K562 (cell line): ENCODE measurements around the gene HEMK1. TPM values are rescaled to one million over a fixed set of nuclear protein-coding genes. Genes with fewer than 3 reads are reported as not detected.
A peak's percentile ranks its signal among the peaks of the same experiment; 100 is the strongest.

Source experiments
- ADNP ChIP-seq: fragments of 200-800 bp; sonication (Bioruptor generic); IDR thresholded peaks from 2 replicates; pipeline ENCODE4 v1.6.1; 2016; ENCODE audit warnings: missing genetic modification characterization, missing compliant biosample characterization
- BCL6 ChIP-seq: fragments of 250-450 bp; sonication (Bioruptor Pico); IDR thresholded peaks from 2 replicates; pipeline ENCODE4 v1.4.0; 2020
- ETV1 ChIP-seq: fragments of 450-650 bp; conservative IDR thresholded peaks from 2 replicates; pipeline ENCODE4 v1.6.1; 2016; ENCODE audit warnings: missing genetic modification characterization, control low read depth, low read depth, missing compliant biosample characterization
- GATAD2A ChIP-seq: fragments of 450-650 bp; IDR thresholded peaks from 2 replicates; pipeline ENCODE4 v1.6.1; 2017
- HMG20A ChIP-seq: fragments of 450-650 bp; formaldehyde crosslinking; conservative IDR thresholded peaks from 2 replicates; pipeline ENCODE4 v1.4.0; 2020; ENCODE audit warnings: mild to moderate bottlenecking, mixed read lengths
- MEF2D ChIP-seq: conservative IDR thresholded peaks from 2 replicates; pipeline ENCODE4 v1.6.1; 2016; ENCODE audit warnings: low read depth, missing genetic modification characterization, missing compliant biosample characterization
- NR2C2 ChIP-seq, 2 experiments: fragments of 200-800 bp in 1 of 2; sonication (Bioruptor generic) in 1 of 2; sonication (generic) in 1 of 2; formaldehyde crosslinking in 1 of 2; IDR thresholded peaks; 2 replicates each; pipeline versions ENCODE4 v1.6.1 to v1.8.0; 2016 to 2022; ENCODE audit warnings: mild to moderate bottlenecking in 1 of 2, missing compliant biosample characterization in 1 of 2, missing genetic modification characterization in 1 of 2, missing genetic modification reagents in 1 of 2
- NR4A1 ChIP-seq, 2 experiments: fragments of 250-450 bp in 1 of 2; fragments of 450-650 bp in 1 of 2; sonication (Bioruptor Pico) in 1 of 2; IDR thresholded peaks; 2 replicates each; pipeline versions ENCODE4 v1.4.0 to v1.6.1; 2016 to 2020; ENCODE audit warnings: mild to moderate bottlenecking in 2 of 2, missing compliant biosample characterization in 1 of 2, missing genetic modification characterization in 1 of 2, moderate library complexity in 1 of 2
- POLR2B ChIP-seq: fragments of 450-650 bp; IDR thresholded peaks from 2 replicates; pipeline ENCODE4 v1.6.1; 2018; ENCODE audit warnings: low read depth; ENCODE audit not compliant: partially characterized antibody
- POLR3A ChIP-seq: IDR thresholded peaks from 2 replicates; pipeline ENCODE4 v1.6.1; 2011; ENCODE audit warnings: borderline replicate concordance, mild to moderate bottlenecking, moderate library complexity; ENCODE audit not compliant: insufficient read length, insufficient read depth; ENCODE audit errors: extremely low read depth
- SMAD4 ChIP-seq: fragments of 250-450 bp; sonication (Bioruptor Pico); conservative IDR thresholded peaks from 2 replicates; pipeline ENCODE4 v1.8.0; 2021; ENCODE audit warnings: inconsistent platforms, mild to moderate bottlenecking, moderate library complexity
- SOX6 ChIP-seq: fragments of 450-650 bp; IDR thresholded peaks from 2 replicates; pipeline ENCODE4 v1.6.1; 2014; ENCODE audit warnings: mild to moderate bottlenecking
- TAF9B ChIP-seq: fragments of 450-650 bp; IDR thresholded peaks from 2 replicates; pipeline ENCODE4 v1.6.1; 2018; ENCODE audit warnings: mild to moderate bottlenecking; ENCODE audit not compliant: partially characterized antibody
- ZNF263 ChIP-seq: sonication (generic); formaldehyde crosslinking; IDR thresholded peaks from 2 replicates; pipeline ENCODE4 v1.8.0; 2022; ENCODE audit warnings: mild to moderate bottlenecking, missing genetic modification reagents, borderline replicate concordance
- ZNF316 ChIP-seq: fragments of 450-650 bp; IDR thresholded peaks from 2 replicates; pipeline ENCODE4 v1.6.1; 2016
- ZNF583 ChIP-seq: fragments of 250-450 bp; sonication (Bioruptor Pico); IDR thresholded peaks from 2 replicates; pipeline ENCODE4 v1.4.0; 2020
- ZNF589 ChIP-seq: fragments of 200-800 bp; sonication (Bioruptor generic); IDR thresholded peaks from 2 replicates; pipeline ENCODE4 v1.6.1; 2016; ENCODE audit warnings: low read depth, missing genetic modification characterization, missing compliant biosample characterization
- ZNF696 ChIP-seq: fragments of 250-450 bp; sonication (Bioruptor Pico); conservative IDR thresholded peaks from 2 replicates; pipeline ENCODE4 v1.4.0; 2020; ENCODE audit warnings: mild to moderate bottlenecking, moderate library complexity
- polyA plus RNA-seq, 8 experiments: library from polyadenylated mRNA; depleted of rRNA in 4 of 8; stranded (reverse) in 5 of 8; unstranded in 3 of 8; fragments of >200 nt; fragmentation: Nextera tagmentation in 2 of 8; fragmentation: Illumina TruSeq in 1 of 8; extraction: Ambion mirVana in 2 of 8; extraction: Trizol in 1 of 8; gene quantifications; 2 replicates each; pipeline versions ENCODE4 v1.2.1 to v1.2.3, GENCODE V29; 2011 to 2014; ENCODE audit warnings: inconsistent platforms in 1 of 8, missing spikeins in 1 of 8
- total RNA-seq, 7 experiments: library from RNA; depleted of rRNA in 6 of 7; stranded (reverse); fragments of >200 nt in 6 of 7; fragmentation: Illumina TruSeq in 2 of 7; extraction: Trizol in 2 of 7; gene quantifications; 2 replicates each; pipeline versions ENCODE4 v1.2.1 to v1.2.3, GENCODE V29; 2011 to 2021; ENCODE audit warnings: low replicate concordance in 1 of 7
- TF ChIP-seq, protein P1 (sequence below): fragments of 450-650 bp; IDR thresholded peaks from 2 replicates; pipeline ENCODE4 v1.6.1; 2014; ENCODE audit warnings: low read depth, mild to moderate bottlenecking, moderate library complexity, borderline replicate concordance
- TF ChIP-seq, protein P2 (sequence below), 2 experiments: fragments of 450-650 bp; IDR thresholded peaks; 2 replicates each; pipeline ENCODE4 v1.6.1; 2016

HEMK1 gene
- total and polyA plus RNA-seq, 9 of the 15 experiments (the other 6 are each of a cell fraction or from before 2014, with no cell fraction given) = 2.0 to 16.8 (median 11.4) TPM

DNA sequence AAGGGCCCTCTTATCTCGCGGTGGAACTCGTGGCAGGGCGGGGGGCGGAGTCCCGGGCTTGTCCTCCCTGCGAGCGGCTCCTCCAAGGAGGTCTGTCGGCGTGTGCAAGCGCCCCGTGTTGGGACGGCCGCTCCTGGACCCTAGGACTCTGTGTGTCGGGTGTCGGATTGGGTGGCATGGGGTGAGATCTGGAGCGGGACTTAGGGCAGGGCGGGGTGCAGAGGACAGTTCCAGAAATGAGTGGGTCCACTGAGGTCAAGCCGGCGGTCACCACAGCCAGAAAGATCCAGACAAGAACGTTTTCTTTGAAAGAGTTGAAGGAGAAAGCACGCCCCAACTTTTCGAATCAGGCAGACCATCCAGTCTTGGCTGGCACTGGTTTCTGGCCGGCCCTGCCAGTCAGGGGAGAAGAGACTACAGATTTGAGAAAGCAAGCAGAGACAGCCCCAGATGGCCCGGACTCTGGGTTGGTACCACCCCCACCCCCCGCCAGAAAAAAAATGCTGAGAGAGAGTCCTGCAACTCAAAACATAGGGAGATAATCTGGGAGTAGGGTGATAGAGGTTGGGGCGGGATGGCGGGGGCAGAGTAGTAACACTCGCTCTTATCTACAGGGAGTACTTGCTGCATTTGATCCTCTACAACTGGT is 43.0 kb downstream of the HEMK1 start (continued):
- TF ChIP-seq SOX6 (peak; percentile 4; the same call in 1 of the 2 replicates), NR2C2 (CRISPR knock-in tag; IDR thresholded peaks at IDR 0.05) (no peak), NR2C2 (tag; IDR thresholded peaks at IDR 0.05) (peak; percentile 55), ADNP (no peak), HMG20A (no peak; the same call in 1 of the 2 replicates), GATAD2A (0 out of 2 replicates have a peak, but pooled peaks have one; percentile 31), POLR2B (peak; percentile 88), ZNF696 (CRISPR knock-in tag) (no peak), ZNF316 (0 out of 2 replicates have a peak, but pooled peaks have one; percentile 5), ZNF589 (CRISPR knock-in tag) (peak; percentile 59; the same call in 1 of the 2 replicates), TAF9B (peak; percentile 40), POLR3A (no peak), NR4A1 (CRISPR knock-in tag; IDR thresholded peaks at IDR 0.05) (no peak; the same call in 1 of the 2 replicates), NR4A1 (tag; IDR thresholded peaks at IDR 0.05) (no peak), ETV1 (no peak), SMAD4 (CRISPR knock-in tag) (no peak), MEF2D (tag) (0 out of 2 replicates have a peak, but pooled peaks have one; percentile 10), BCL6 (CRISPR knock-in tag) (no peak), ZNF583 (no peak), ZNF263 (peak; percentile 82)
- TF ChIP-seq, protein P1, sequence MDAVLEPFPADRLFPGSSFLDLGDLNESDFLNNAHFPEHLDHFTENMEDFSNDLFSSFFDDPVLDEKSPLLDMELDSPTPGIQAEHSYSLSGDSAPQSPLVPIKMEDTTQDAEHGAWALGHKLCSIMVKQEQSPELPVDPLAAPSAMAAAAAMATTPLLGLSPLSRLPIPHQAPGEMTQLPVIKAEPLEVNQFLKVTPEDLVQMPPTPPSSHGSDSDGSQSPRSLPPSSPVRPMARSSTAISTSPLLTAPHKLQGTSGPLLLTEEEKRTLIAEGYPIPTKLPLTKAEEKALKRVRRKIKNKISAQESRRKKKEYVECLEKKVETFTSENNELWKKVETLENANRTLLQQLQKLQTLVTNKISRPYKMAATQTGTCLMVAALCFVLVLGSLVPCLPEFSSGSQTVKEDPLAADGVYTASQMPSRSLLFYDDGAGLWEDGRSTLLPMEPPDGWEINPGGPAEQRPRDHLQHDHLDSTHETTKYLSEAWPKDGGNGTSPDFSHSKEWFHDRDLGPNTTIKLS = peak; percentile 90; the same call in 1 of the 2 replicates
- TF ChIP-seq, protein P2, sequence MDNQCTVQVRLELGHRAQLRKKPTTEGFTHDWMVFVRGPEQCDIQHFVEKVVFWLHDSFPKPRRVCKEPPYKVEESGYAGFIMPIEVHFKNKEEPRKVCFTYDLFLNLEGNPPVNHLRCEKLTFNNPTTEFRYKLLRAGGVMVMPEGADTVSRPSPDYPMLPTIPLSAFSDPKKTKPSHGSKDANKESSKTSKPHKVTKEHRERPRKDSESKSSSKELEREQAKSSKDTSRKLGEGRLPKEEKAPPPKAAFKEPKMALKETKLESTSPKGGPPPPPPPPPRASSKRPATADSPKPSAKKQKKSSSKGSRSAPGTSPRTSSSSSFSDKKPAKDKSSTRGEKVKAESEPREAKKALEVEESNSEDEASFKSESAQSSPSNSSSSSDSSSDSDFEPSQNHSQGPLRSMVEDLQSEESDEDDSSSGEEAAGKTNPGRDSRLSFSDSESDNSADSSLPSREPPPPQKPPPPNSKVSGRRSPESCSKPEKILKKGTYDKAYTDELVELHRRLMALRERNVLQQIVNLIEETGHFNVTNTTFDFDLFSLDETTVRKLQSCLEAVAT (IDR thresholded peaks at IDR 0.05) = peak; percentile 68 to 76; a peak in 2 of 4 replicates
